Fibroblast of skin of back (primary cell): ENCODE measurements around the gene TNFSF8.

Experiments used
- DNase-seq: peaks from one replicate; pipeline ENCODE4 v3.0.0-alpha.2; 2013

TNFSF8 gene

GRCh38 chr9:114902786-114903524 is 27.4 kb downstream of the TNFSF8 start:
- DNase-seq: peak; percentile 45

DNA sequence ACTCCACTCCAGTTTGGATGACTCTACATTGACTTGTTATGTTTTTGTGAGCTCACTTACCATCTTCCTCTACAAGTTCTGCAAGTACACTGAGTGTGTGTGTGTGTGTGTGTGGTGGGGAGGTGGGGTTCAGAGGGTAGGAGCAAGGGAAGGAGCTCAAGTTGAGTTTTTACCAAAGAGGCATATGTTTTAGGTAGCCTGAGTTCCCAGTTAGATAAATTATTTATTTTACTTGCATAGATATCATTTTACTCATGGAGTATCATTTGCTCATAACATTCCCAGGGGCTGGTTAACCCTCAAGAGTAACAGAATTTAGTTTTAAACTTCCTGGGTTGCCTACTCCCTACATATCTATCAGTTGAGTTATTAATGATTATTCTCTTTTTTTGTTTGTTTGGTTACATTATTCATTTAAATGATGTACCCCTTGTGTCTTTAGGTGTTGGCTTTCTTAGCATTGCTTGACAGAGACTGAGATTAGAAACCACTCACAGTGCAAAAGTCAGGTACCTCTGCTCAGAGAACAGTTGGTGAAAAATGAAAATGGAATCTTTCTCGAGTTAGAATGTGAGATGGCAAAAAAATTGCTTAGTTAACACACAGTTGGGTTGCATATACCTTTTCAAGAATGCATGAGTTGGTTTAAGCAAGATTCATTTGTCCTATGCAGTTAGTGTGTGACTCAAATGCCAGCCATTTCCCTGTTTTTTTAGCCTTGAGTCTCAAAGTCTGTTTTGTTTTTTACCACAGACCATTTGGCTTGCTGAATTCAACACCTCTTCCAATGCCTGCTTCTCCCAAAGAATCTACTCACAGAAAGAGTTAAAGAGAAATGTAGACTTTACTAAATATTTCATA is 29.2 kb downstream of the TNFSF8 start:
- DNase-seq: peak; percentile 93

DNA sequence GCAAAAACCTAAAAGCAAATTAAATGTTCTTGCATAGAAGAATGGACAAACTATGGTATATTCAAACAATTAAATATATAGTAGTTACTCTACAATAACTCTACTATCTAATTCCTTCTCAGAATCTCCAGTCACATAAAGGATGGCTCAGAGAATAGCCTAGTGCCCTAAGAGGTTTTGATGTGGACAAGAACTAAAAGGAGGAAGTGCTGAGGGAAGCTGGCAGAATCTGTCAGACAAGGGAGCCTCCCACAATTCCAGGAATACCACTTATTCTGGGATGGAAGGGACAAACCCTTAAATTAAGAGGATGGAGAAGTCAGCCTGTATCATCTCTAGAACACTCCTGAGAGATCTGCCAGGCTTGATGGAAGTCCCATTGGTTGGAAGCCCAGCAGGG is 30.4 kb downstream of the TNFSF8 start:
- DNase-seq: no peak

GRCh38 chr9:114899461-114899860 is 30.9 kb downstream of the TNFSF8 start:
- no peak for DNase-seq

- peak; percentile 38 for DNase-seq
Measured at GRCh38 chr9:114898741-114899140, 31.6 kb downstream of the TNFSF8 start.

DNA sequence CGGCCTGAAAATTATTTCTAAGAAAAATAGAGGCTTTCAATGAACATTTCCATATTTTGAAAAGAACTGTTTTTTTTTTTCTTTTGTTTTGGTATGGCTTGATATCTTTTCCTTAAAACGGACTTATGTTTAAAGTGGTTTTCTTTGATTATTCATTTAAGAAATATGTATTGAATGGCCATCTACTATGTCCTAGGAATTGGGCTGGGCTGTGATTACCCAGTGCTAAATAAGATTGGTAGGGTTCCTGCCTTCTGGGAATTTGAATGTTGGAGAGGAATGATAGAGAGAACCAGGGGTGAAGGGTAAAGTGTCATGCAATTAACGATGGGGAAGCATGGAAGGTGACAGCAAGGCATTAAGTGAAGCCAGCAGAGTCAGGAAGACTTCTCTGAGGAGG is 33.2 kb downstream of the TNFSF8 start:
- peak; percentile 55 for DNase-seq

- DNase-seq: no peak
Measured at GRCh38 chr9:114896344-114896743, 34.0 kb downstream of the TNFSF8 start.

GRCh38 chr9:114895521-114895991 is 34.8 kb downstream of the TNFSF8 start:
- DNase-seq: no peak

- DNase-seq: peak; percentile 98
Measured at GRCh38 chr9:114894609-114895433, 35.6 kb downstream of the TNFSF8 start.

GRCh38 chr9:114894206-114894605 is 36.2 kb downstream of the TNFSF8 start:
- DNase-seq: no peak

- DNase-seq: no peak
Measured at GRCh38 chr9:114893221-114894010, 37.0 kb downstream of the TNFSF8 start.

DNA sequence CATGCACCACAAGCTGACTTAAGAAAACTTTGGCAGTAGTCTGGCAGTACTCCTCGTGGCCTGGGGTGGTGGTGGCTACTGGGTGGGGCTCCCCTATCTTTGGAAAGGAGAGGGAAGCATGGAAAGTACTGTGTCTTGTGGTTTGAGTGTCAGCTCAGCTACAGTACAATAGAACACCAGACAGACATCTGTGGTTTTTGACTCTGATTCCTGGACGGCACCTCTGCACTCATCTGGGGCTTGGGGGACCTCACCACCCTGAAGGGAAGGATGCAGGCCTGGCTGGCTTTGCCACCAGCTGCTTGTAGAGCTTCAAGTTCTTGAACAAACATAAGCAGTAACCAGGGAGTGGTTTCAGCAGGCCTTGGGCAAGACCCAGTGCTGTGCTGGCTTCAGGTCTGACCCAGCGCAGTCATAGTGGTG is 40.6 kb downstream of the TNFSF8 start:
- DNase-seq: no peak

DNA sequence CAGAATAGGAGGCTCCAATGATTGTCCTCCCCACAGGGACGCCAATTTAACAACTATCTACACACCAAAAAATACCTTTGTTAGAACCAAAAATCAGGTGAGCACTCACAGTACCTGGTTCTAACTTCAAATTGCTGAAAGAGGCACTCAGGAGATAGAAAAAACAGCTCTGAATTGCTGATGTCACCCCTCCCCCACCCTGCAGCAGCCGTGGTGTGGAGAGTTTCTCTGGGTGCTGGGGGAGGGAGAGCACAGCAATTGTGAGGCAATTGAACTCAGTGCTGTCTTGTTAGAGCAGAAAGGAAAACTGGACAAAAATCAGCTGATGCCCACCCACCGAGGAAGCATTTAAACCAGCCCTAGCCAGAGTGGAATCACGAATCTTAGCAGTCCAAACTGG is 41.8 kb downstream of the TNFSF8 start:
- no peak for DNase-seq

GRCh38 chr9:114887963-114888362 is 42.4 kb downstream of the TNFSF8 start:
- DNase-seq: no peak

GRCh38 chr9:114884787-114885452 is 45.5 kb downstream of the TNFSF8 start:
- no peak for DNase-seq

GRCh38 chr9:114883709-114884108 is 46.7 kb downstream of the TNFSF8 start:
- no peak for DNase-seq

DNA sequence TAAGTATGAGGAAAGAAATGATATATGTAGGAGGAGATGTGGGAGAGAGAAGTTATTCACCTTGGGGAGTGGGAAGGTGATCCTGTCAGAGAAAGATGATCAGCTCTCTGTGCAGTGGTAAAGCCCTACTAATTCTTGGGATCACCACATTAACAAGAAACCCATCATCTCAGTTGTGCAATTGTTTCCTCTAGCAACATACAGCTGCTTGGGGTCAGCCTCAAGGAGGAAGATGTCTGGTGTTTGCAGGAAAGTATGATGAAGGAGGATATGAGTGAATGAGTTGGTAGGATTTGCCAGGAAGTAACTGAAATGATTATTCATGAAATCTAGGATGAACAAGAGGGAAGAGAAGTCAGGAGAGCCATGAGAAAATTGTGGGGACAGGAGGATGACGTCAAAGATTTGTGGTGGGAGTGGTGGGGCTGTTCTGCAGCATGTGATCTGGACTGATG is 50.1 kb downstream of the TNFSF8 start:
- DNase-seq: no peak

DNA sequence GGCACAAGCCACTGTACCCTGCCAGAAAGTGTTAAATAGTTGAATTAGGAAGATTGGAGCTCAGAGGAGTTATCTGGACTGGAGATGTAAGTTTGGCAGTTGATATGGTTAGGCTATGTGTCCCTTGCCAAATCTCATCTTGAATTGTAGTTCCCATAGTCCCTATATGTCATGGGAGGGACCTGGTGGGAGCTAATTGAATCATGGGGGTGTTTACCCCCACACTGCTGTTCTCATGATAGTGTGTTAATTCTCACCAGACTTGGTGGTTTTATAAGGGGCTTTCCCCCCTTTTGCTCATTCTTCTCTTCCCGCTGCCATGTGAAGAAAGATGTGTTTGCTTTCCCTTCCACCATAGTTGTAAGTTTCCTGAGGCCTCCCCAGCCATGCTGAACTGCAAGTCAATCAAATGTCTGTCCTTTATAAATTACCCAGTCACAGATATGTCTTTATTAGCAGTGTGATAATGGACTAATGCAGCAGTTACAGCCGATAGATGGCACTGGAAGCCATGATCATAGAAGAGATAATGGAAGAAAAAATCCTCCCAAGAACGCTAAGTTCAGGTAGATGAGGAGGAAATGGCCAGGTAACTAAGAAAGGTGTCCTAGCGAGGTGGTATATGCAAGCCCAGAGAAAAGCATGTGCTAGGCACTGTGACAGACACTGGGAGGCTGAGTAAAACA is 51.4 kb downstream of the TNFSF8 start:
- no peak for DNase-seq

DNA sequence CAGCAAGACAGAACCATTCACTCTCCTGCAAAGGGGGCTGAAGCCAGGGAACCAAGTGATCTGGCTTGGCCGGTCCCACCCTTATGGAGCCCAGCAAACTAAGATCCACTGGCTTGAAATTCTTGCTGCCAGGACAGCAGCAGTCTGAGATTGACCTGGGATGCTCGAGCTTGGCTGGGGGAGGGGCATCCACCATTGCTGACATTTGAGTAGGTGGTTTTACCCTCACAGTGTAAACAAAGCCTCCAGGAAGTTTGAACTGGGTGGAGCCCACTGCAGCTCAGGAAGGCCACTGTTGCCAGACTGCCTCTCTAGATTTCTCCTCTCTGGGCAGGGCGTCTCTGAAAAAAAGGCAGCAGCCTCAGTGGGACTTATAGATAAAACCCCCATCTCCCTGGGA is 60.5 kb downstream of the TNFSF8 start:
- no peak for DNase-seq

GRCh38 chr9:114869378-114869777 is 61.0 kb downstream of the TNFSF8 start:
- no peak for DNase-seq

DNA sequence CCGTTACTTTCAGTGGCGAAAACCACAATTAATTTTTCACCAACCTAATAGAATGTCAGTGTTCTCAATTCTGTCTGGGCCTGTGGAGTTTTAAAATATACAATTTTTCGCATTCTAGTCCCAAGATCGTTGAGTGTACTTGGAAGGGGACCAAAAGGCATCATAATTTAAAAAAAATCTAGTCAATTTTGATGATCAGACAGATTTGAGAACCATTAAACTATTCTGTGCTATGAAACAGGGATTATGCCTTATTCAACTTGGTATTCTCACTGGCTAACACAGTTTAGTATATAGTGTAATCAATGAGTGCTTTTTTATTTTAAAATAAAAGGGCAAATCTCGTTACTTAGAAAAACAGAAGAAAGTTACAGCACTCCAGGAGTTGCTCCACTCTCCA is 63.1 kb downstream of the TNFSF8 start:
- DNase-seq: no peak
